Measurements from ENCODE around the gene EGLN3.
A peak's percentile ranks its signal among the peaks of the same experiment; 100 is the strongest.

Gene EGLN3

DNA sequence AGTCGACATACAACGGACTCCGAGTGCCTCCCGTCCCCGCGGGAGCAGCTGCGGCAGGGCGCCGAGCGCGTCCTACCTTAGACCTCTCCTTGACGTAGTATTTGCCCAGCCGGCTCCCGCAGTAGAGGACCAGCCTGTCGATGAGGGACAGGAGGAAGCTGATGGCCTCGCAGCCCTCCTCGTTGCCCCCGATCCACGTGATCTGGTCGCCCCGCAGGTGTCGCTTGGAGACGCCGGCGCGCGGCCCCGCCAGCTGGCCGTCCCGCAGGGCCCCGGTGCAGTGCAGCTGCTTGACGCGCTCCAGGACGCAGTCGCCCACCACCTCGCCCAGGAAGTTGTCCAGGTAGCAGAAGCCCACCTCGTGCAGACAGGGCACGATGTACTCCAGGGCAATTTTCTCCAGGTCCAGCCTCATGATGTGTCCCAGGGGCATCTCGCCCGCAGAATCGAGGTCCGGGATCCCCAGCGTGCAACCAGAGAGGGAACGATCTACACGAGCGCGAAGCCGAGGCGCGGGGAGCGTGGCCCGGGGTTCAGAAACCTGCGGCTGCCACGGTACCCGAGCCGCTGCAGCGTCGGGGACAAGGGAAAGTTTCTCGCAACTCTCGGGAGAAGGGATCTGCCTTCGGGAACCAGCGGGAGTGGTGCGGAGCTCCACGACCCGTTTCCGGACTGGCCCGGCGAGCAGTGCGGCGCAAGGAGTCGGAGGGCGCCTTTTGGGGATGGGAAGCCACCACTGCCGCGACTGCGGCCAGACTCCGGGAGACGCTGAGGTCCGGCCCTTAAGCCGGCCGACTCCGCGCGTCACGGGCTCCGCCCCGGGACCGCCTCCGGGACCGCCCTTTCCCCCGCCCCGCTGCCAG lies at the start of gene EGLN3 (continued):
- TF ChIP-seq ZNF2 (tag by site-specific recombination; IDR thresholded peaks at IDR 0.05) (peak; percentile 75; the same call in 1 of the 2 replicates), ZNF621 (tag by site-specific recombination; IDR thresholded peaks at IDR 0.05) (no peak), ZNF23 (tag by site-specific recombination; IDR thresholded peaks at IDR 0.05; ENCODE audit: borderline replicate concordance) (no peak), ZNF548 (tag by site-specific recombination; IDR thresholded peaks at IDR 0.05) (no peak), ZNF513 (tag by site-specific recombination; IDR thresholded peaks at IDR 0.05) (peak; percentile 35; the same call in 1 of the 2 replicates), BCL11A (tag by site-specific recombination; IDR thresholded peaks at IDR 0.05; ENCODE audit: low read depth) (no peak), ZNF174 (tag by site-specific recombination; IDR thresholded peaks at IDR 0.05) (no peak), ZNF335 (tag by site-specific recombination; conservative IDR thresholded peaks at IDR 0.05) (peak; percentile 79), SALL2 (tag by site-specific recombination; IDR thresholded peaks at IDR 0.05; ENCODE audit: borderline replicate concordance) (no peak), ZSCAN4 (tag by site-specific recombination; IDR thresholded peaks at IDR 0.05) (no peak), IKZF3 (tag by site-specific recombination; IDR thresholded peaks at IDR 0.05) (0 out of 2 replicates have a peak, but pooled peaks have one; percentile 59), REPIN1 (tag by site-specific recombination; IDR thresholded peaks at IDR 0.05; ENCODE audit: low read depth) (no peak), ZBTB7A (tag by site-specific recombination; IDR thresholded peaks at IDR 0.05; ENCODE audit: low read depth) (0 out of 2 replicates have a peak, but pooled peaks have one; percentile 13), GLI4 (tag by site-specific recombination; IDR thresholded peaks at IDR 0.05) (no peak), OSR2 (tag by site-specific recombination; IDR thresholded peaks at IDR 0.05) (no peak), ZNF701 (tag by site-specific recombination; IDR thresholded peaks at IDR 0.05) (no peak), ZNF416 (tag by site-specific recombination; IDR thresholded peaks at IDR 0.05) (no peak), KLF10 (tag by site-specific recombination; IDR thresholded peaks at IDR 0.05) (peak; percentile 42; the same call in 1 of the 2 replicates), GLI2 (tag by site-specific recombination; IDR thresholded peaks at IDR 0.05; ENCODE audit: borderline replicate concordance, low read depth) (no peak), ZNF76 (tag by site-specific recombination; IDR thresholded peaks at IDR 0.05; ENCODE audit: borderline replicate concordance, low read depth) (peak; percentile 74), ZNF391 (tag by site-specific recombination; IDR thresholded peaks at IDR 0.05; ENCODE audit: borderline replicate concordance, low read depth) (0 out of 2 replicates have a peak, but pooled peaks have one; percentile 48), ZNF555 (tag by site-specific recombination; conservative IDR thresholded peaks at IDR 0.05) (no peak), ZSCAN18 (tag by site-specific recombination; IDR thresholded peaks at IDR 0.05) (no peak), ZNF660 (tag by site-specific recombination; IDR thresholded peaks at IDR 0.05) (peak; percentile 81), ZBTB20 (tag by site-specific recombination; IDR thresholded peaks at IDR 0.05) (peak; percentile 96), SP3 (tag by site-specific recombination; IDR thresholded peaks at IDR 0.05) (peak; percentile 95)
- TF ChIP-seq, protein P1, sequence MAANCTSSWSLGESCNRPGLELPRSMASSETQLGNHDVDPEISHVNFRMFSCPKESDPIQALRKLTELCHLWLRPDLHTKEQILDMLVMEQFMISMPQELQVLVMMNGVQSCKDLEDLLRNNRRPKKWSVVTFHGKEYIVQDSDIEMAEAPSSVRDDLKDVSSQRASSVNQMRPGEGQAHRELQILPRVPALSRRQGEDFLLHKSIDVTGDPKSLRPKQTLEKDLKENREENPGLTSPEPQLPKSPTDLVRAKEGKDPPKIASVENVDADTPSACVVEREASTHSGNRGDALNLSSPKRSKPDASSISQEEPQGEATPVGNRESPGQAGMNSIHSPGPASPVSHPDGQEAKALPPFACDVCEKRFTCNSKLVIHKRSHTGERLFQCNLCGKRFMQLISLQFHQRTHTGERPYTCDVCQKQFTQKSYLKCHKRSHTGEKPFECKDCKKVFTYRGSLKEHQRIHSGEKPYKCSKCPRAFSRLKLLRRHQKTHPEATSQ (tag by site-specific recombination; IDR thresholded peaks at IDR 0.05), result peak; percentile 31; the same call in 1 of the 2 replicates
- TF ChIP-seq, protein P2, sequence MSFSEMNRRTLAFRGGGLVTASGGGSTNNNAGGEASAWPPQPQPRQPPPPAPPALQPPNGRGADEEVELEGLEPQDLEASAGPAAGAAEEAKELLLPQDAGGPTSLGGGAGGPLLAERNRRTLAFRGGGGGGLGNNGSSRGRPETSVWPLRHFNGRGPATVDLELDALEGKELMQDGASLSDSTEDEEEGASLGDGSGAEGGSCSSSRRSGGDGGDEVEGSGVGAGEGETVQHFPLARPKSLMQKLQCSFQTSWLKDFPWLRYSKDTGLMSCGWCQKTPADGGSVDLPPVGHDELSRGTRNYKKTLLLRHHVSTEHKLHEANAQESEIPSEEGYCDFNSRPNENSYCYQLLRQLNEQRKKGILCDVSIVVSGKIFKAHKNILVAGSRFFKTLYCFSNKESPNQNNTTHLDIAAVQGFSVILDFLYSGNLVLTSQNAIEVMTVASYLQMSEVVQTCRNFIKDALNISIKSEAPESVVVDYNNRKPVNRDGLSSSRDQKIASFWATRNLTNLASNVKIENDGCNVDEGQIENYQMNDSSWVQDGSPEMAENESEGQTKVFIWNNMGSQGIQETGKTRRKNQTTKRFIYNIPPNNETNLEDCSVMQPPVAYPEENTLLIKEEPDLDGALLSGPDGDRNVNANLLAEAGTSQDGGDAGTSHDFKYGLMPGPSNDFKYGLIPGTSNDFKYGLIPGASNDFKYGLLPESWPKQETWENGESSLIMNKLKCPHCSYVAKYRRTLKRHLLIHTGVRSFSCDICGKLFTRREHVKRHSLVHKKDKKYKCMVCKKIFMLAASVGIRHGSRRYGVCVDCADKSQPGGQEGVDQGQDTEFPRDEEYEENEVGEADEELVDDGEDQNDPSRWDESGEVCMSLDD (tag by site-specific recombination; IDR thresholded peaks at IDR 0.05), result 0 out of 2 replicates have a peak, but pooled peaks have one; percentile 37
- TF ChIP-seq, protein P3, sequence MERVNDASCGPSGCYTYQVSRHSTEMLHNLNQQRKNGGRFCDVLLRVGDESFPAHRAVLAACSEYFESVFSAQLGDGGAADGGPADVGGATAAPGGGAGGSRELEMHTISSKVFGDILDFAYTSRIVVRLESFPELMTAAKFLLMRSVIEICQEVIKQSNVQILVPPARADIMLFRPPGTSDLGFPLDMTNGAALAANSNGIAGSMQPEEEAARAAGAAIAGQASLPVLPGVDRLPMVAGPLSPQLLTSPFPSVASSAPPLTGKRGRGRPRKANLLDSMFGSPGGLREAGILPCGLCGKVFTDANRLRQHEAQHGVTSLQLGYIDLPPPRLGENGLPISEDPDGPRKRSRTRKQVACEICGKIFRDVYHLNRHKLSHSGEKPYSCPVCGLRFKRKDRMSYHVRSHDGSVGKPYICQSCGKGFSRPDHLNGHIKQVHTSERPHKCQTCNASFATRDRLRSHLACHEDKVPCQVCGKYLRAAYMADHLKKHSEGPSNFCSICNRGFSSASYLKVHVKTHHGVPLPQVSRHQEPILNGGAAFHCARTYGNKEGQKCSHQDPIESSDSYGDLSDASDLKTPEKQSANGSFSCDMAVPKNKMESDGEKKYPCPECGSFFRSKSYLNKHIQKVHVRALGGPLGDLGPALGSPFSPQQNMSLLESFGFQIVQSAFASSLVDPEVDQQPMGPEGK (tag by site-specific recombination; IDR thresholded peaks at IDR 0.05), result peak; percentile 71

All from HEK293 (cell line).